ENCODE data around the gene SHOX.
A peak's percentile ranks its signal among the peaks of the same experiment; 100 is the strongest.
"Not testable (repeated sequence)": the region's sequence is repeated elsewhere in the genome, so short reads cannot be mapped to it uniquely, and the experiment has no call there.

The SHOX gene

GRCh38 chrX:630612-631496 lies at the start of gene SHOX:
SHOX (plus strand) TSS chrX:630791; CDS start chrX:630898, 107 bp downstream.
- no peak for DNase-seq (ENCODE audit: low read depth)
- peak within 1 kb of the TSS; percentile 17 for H3K4me3 ChIP-seq (ENCODE audit: low read depth, low read length)
- no peak for TF ChIP-seq CTCF (conservative IDR thresholded peaks at IDR 0.05; ENCODE audit: low read depth, low read length)

GRCh38 chrX:581066-581465 lies 49.5 kb upstream of the SHOX start:
- no peak for TF ChIP-seq CTCF (conservative IDR thresholded peaks at IDR 0.05; ENCODE audit: low read depth, low read length)
- no peak for DNase-seq (ENCODE audit: low read depth)
- H3K4me3 ChIP-seq (ENCODE audit: low read depth, low read length): no peak overlapping the region

- TF ChIP-seq CTCF (conservative IDR thresholded peaks at IDR 0.05; ENCODE audit: low read depth, low read length): no peak
- H3K4me3 ChIP-seq (ENCODE audit: low read depth, low read length): no peak overlapping the region
- no peak for DNase-seq (ENCODE audit: low read depth)
These were observed 48.8 kb upstream of the SHOX start for GRCh38 chrX:581720-582298.

- H3K4me3 ChIP-seq (ENCODE audit: low read depth, low read length): no peak overlapping the region
- no peak for TF ChIP-seq CTCF (conservative IDR thresholded peaks at IDR 0.05; ENCODE audit: low read depth, low read length)
These were observed 46.0 kb upstream of the SHOX start for GRCh38 chrX:584572-584971.

GRCh38 chrX:585115-585808 lies 45.3 kb upstream of the SHOX start:
- TF ChIP-seq CTCF (conservative IDR thresholded peaks at IDR 0.05; ENCODE audit: low read depth, low read length): no peak
- DNase-seq (ENCODE audit: low read depth): no peak
- no peak overlapping the region for H3K4me3 ChIP-seq (ENCODE audit: low read depth, low read length)

More at GRCh38 chrX:584572-584971, 46.0 kb upstream of the SHOX start:
- no peak for DNase-seq (ENCODE audit: low read depth)

- H3K4me3 ChIP-seq (ENCODE audit: low read depth, low read length): no peak overlapping the region
- no peak for TF ChIP-seq CTCF (conservative IDR thresholded peaks at IDR 0.05; ENCODE audit: low read depth, low read length)
- DNase-seq (ENCODE audit: low read depth): no peak
These were observed 44.2 kb upstream of the SHOX start for GRCh38 chrX:586351-586750.

GRCh38 chrX:589261-589660 lies 41.3 kb upstream of the SHOX start:
- H3K4me3 ChIP-seq (ENCODE audit: low read depth, low read length); DNase-seq (ENCODE audit: low read depth): not testable (repeated sequence)

Measured in choroid plexus epithelial cell (primary cell).